IMR-90 (cell line): ENCODE measurements around the gene CA12. TPM values are rescaled to one million over a fixed set of nuclear protein-coding genes. Genes with fewer than 3 reads are reported as not detected.
"Not testable (repeated sequence)": the region's sequence is repeated elsewhere in the genome, so short reads cannot be mapped to it uniquely, and the experiment has no call there.

Source experiments
- ATAC-seq: fragments of 200-7000 bp; cut with Tn5 transposase; 2 replicates; pipeline ENCODE4 v1.9.1; 2020; ENCODE audit warnings: low read depth, mild to moderate bottlenecking, moderate library complexity
- BruUV-seq: library from RNA; stranded (reverse); fragments of 400-500 nt; replicated peaks from 2 replicates; lab custom pipeline; 2021; lab: Mats Ljungman, UMichigan
- CTCF ChIA-PET: fragments of 300-600 bp; formaldehyde crosslinking; extraction: SDS; loops from one replicate; lab custom pipeline; 2021; ENCODE audit warnings: antibody characterized with exemption; lab: Yijun Ruan, JAX
- POLR2A ChIA-PET: fragments of 300-600 bp; sonication (Branson Sonifier 250); formaldehyde crosslinking; loops from one replicate; lab custom pipeline; 2022; ENCODE audit warnings: antibody characterized with exemption; ENCODE audit not compliant: unreplicated experiment; lab: Charles Lee
- DNase-seq: peaks from one replicate; pipeline ENCODE4 v3.0.0; 2013
- H2AFZ ChIP-seq: replicated peaks from 2 replicates; pipeline ENCODE3; 2013; ENCODE audit warnings: low read length, mild to moderate bottlenecking; ENCODE audit not compliant: poor library complexity
- H2AK5ac ChIP-seq: 2 replicates; pipeline ENCODE4 v1.6.1; 2013; ENCODE audit warnings: low read depth, low read length, inconsistent platforms
- H2AK9ac ChIP-seq: replicated peaks from 2 replicates; pipeline ENCODE3; 2013; ENCODE audit warnings: mild to moderate bottlenecking, low read depth, low read length, moderate library complexity; ENCODE audit not compliant: poor library complexity
- H2BK120ac ChIP-seq: 2 replicates; pipeline ENCODE4 v1.6.1; 2013; ENCODE audit warnings: low read depth, low read length, inconsistent platforms
- H2BK15ac ChIP-seq: 3 replicates; pipeline ENCODE4 v1.6.1; 2013; ENCODE audit warnings: low read depth, low read length, inconsistent platforms
- H2BK20ac ChIP-seq: 2 replicates; pipeline ENCODE4 v1.6.1; 2013; ENCODE audit warnings: low read depth, mild to moderate bottlenecking, inconsistent platforms, low read length, moderate library complexity
- H2BK5ac ChIP-seq: 2 replicates; pipeline ENCODE4 v1.6.1; 2013; ENCODE audit warnings: mild to moderate bottlenecking, low read depth, low read length, inconsistent platforms; ENCODE audit not compliant: poor library complexity, severe bottlenecking
- H3K14ac ChIP-seq: replicated peaks from 2 replicates; pipeline ENCODE4 v1.6.1; 2013; ENCODE audit warnings: low read depth, low read length, inconsistent platforms
- H3K18ac ChIP-seq: 2 replicates; pipeline ENCODE4 v1.6.1; 2013; ENCODE audit warnings: low read depth, low read length, control low read depth
- H3K23ac ChIP-seq: 2 replicates; pipeline ENCODE4 v1.6.1; 2013; ENCODE audit warnings: low read depth, low read length, inconsistent platforms
- H3K27ac ChIP-seq: 2 replicates; pipeline ENCODE4 v1.5.1; 2013; ENCODE audit warnings: mild to moderate bottlenecking, control low read depth, low read length; ENCODE audit not compliant: insufficient read depth
- H3K27me3 ChIP-seq: 2 replicates; pipeline ENCODE4 v1.6.1; 2013; ENCODE audit warnings: low read length; ENCODE audit not compliant: control insufficient read depth, insufficient read depth
- H3K36me3 ChIP-seq: 2 replicates; pipeline ENCODE4 v1.6.1; 2013; ENCODE audit warnings: low read length, mixed read lengths; ENCODE audit not compliant: control insufficient read depth, insufficient read depth
- H3K4ac ChIP-seq: 2 replicates; pipeline ENCODE4 v1.6.1; 2013; ENCODE audit warnings: low read depth, low read length, inconsistent platforms
- H3K4me1 ChIP-seq: 2 replicates; pipeline ENCODE4 v1.6.1; 2013; ENCODE audit warnings: low read length, mixed read lengths; ENCODE audit not compliant: control insufficient read depth, insufficient read depth
- H3K4me2 ChIP-seq: 2 replicates; pipeline ENCODE4 v1.6.1; 2013; ENCODE audit warnings: low read depth, mild to moderate bottlenecking, control low read depth, low read length, moderate library complexity
- H3K4me3 ChIP-seq: 2 replicates; pipeline ENCODE4 v1.5.1; 2013; ENCODE audit warnings: low read depth, mild to moderate bottlenecking, control low read depth, low read length, moderate library complexity; ENCODE audit not compliant: insufficient read depth
- H3K56ac ChIP-seq: 2 replicates; pipeline ENCODE4 v1.6.1; 2013; ENCODE audit warnings: low read length, inconsistent platforms; ENCODE audit not compliant: insufficient read depth; ENCODE audit errors: extremely low read depth
- H3K79me1 ChIP-seq, 2 experiments: 2 replicates each; pipeline ENCODE4 v1.6.1; 2013; ENCODE audit warnings: low read length in 2 of 2, inconsistent platforms in 1 of 2, low read depth in 1 of 2
- H3K9ac ChIP-seq: 2 replicates; pipeline ENCODE4 v1.6.1; 2013; ENCODE audit warnings: low read depth, low read length, control low read depth
- H3K9me1 ChIP-seq: 2 replicates; pipeline ENCODE4 v1.6.1; 2013; ENCODE audit warnings: low read length, inconsistent platforms; ENCODE audit not compliant: insufficient read depth
- H3K9me3 ChIP-seq: 2 replicates; pipeline ENCODE4 v1.6.1; 2013; ENCODE audit warnings: low read length; ENCODE audit not compliant: control insufficient read depth, insufficient read depth
- H4K20me1 ChIP-seq: 2 replicates; pipeline ENCODE4 v1.6.1; 2013; ENCODE audit warnings: low read length, inconsistent platforms; ENCODE audit not compliant: insufficient read depth
- H4K5ac ChIP-seq: 2 replicates; pipeline ENCODE4 v1.6.1; 2013; ENCODE audit warnings: mild to moderate bottlenecking, low read depth, low read length, control low read depth
- H4K8ac ChIP-seq, 2 experiments: 2 replicates each; pipeline ENCODE4 v1.6.1; 2013; ENCODE audit warnings: low read depth in 2 of 2, low read length in 2 of 2, control low read depth in 1 of 2, inconsistent platforms in 1 of 2
- H4K91ac ChIP-seq: 2 replicates; pipeline ENCODE4 v1.6.1; 2013; ENCODE audit warnings: low read depth, low read length, inconsistent platforms; ENCODE audit not compliant: insufficient read depth
- BHLHE40 ChIP-seq: fragments of 150-350 bp; IDR thresholded peaks from 2 replicates; pipeline ENCODE4 v1.6.1; 2016; ENCODE audit warnings: mild to moderate bottlenecking, low read depth, low read length
- CEBPB ChIP-seq: IDR thresholded peaks from 2 replicates; pipeline ENCODE4 v1.6.1; 2012; ENCODE audit warnings: low read depth, low read length, improper control_type of control experiment
- CHD1 ChIP-seq: IDR thresholded peaks from 2 replicates; pipeline ENCODE4 v1.6.1; 2012; ENCODE audit warnings: low read depth, low read length, improper control_type of control experiment
- FOS ChIP-seq: fragments of 150-350 bp; IDR thresholded peaks from 2 replicates; pipeline ENCODE4 v1.6.1; 2016; ENCODE audit warnings: low read depth, low read length
- MAZ ChIP-seq: IDR thresholded peaks from 2 replicates; pipeline ENCODE4 v1.6.1; 2012; ENCODE audit warnings: low read depth, mild to moderate bottlenecking, low read length, improper control_type of control experiment, moderate library complexity, borderline replicate concordance
- NFE2L2 ChIP-seq: fragments of 150-350 bp; IDR thresholded peaks from 2 replicates; pipeline ENCODE4 v1.6.1; 2016; ENCODE audit warnings: low read depth, mild to moderate bottlenecking, low read length
- POLR2A ChIP-seq: IDR thresholded peaks from 2 replicates; pipeline ENCODE4 v1.6.1; 2012; ENCODE audit warnings: mild to moderate bottlenecking, low read depth, low read length
- RFX5 ChIP-seq: IDR thresholded peaks from 2 replicates; pipeline ENCODE4 v1.8.0; 2012; ENCODE audit warnings: low read depth, mild to moderate bottlenecking, low read length, moderate library complexity
- WGBS, 2 experiments: methylation state at CpG; one replicate each; pipeline versions ENCODE4 v1.1.5 to v1.1.7; 2013; ENCODE audit warnings: missing lambda C conversion rate in 2 of 2; ENCODE audit not compliant: insufficient read length in 1 of 2; ENCODE audit errors: extremely low coverage in 2 of 2; 5-methylcytosine and 5-hydroxymethylcytosine counted together
- dilution Hi-C: fragments of 300-500 bp; cut with HindIII; formaldehyde crosslinking; loops from one replicate; pipeline ENCODE4 v1.14.3; 2018; ENCODE audit warnings: low sequenced_read_pairs; ENCODE audit not compliant: unreplicated experiment
- in situ Hi-C: fragments of 300-500 bp; cut with MboI; formaldehyde crosslinking; loops from 3 replicates; pipeline ENCODE4 v1.14.3; 2019; ENCODE audit warnings: low sequenced_read_pairs, inconsistent platforms, mixed read lengths
- intact Hi-C: fragments of 100-400 bp; cut with micrococcal nuclease; formaldehyde crosslinking; loops from 2 replicates; pipeline ENCODE4 v1.10.0; 2022
- polyA plus RNA-seq, 3 experiments: library from polyadenylated mRNA; depleted of rRNA; stranded (reverse); fragments of >200 nt; gene quantifications; 2 replicates each; pipeline ENCODE4 v1.2.3, GENCODE V29; 2012; ENCODE audit warnings: low replicate concordance in 1 of 3
- total RNA-seq: library from RNA; depleted of rRNA; stranded (reverse); fragments of >200 nt; gene quantifications from 2 replicates; pipeline ENCODE4 v1.2.3, GENCODE V29; 2012
- TF ChIP-seq, protein P1 (sequence below): fragments of 150-350 bp; IDR thresholded peaks from 2 replicates; pipeline ENCODE4 v1.6.1; 2017; ENCODE audit warnings: mild to moderate bottlenecking, antibody characterized with exemption, low read length, low read depth

Gene CA12
- total and polyA plus RNA-seq, 2 of the 4 experiments (the other 2 are of a cell fraction), result 33.7 to 52.6 TPM

GRCh38 chr15:63417721-63418120 is 36.1 kb upstream of the CA12 start:
- no peak overlapping the region for H2BK120ac ChIP-seq
- no peak overlapping the region for H3K4me2 ChIP-seq
- no peak overlapping the region for H2BK5ac ChIP-seq
- dilution Hi-C loops (no loop called here), intact Hi-C loops (no loop called here), in situ Hi-C loops (loop anchor here (25.0 kb wide), 1 partner anchor 255 kb away; the partner anchor contains the start of gene RPS27L)
- TF ChIP-seq CEBPB (no peak), MAZ (no peak), FOS (no peak), RFX5 (no peak), POLR2A (no peak), NFE2L2 (no peak), BHLHE40 (no peak), CHD1 (no peak)
- TF ChIP-seq, protein P1, sequence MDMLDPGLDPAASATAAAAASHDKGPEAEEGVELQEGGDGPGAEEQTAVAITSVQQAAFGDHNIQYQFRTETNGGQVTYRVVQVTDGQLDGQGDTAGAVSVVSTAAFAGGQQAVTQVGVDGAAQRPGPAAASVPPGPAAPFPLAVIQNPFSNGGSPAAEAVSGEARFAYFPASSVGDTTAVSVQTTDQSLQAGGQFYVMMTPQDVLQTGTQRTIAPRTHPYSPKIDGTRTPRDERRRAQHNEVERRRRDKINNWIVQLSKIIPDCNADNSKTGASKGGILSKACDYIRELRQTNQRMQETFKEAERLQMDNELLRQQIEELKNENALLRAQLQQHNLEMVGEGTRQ, result no peak
- DNase-seq (no peak), ATAC-seq (no peak)
- no TSS peak for BruUV-seq
- H3K36me3 ChIP-seq, result no peaks in the 10 kb centered on the region
- no peaks in the 10 kb centered on the region; the same call in 1 of the 2 replicates for H3K9me3 ChIP-seq
- H3K56ac ChIP-seq, result no peak overlapping the region
- no peak overlapping the region for H4K8ac ChIP-seq
- H2BK20ac ChIP-seq, result no peak overlapping the region
- no peak overlapping the region for H3K9ac ChIP-seq
- ChIA-PET POLR2A (no interaction called here), CTCF (no interaction called here)
- H3K4ac ChIP-seq, result no peak overlapping the region
- no peaks in the 10 kb centered on the region for H3K79me1 ChIP-seq
- H3K23ac ChIP-seq, result no peak overlapping the region
- H2BK15ac ChIP-seq, result no peak overlapping the region
- H4K91ac ChIP-seq, result no peak overlapping the region
- no peaks in the 10 kb centered on the region for H3K9me1 ChIP-seq
- no peak overlapping the region for H3K4me3 ChIP-seq
- no peak overlapping the region for H3K27ac ChIP-seq
- peaks cover 2% of the 10 kb centered on the region; the same call in 1 of the 2 replicates for H3K4me1 ChIP-seq
- no peak overlapping the region for H2AK5ac ChIP-seq
- H3K27me3 ChIP-seq, result peaks cover 7% of the 10 kb centered on the region
- H2AK9ac ChIP-seq, result no peak overlapping the region
- no peak overlapping the region for H3K14ac ChIP-seq
- WGBS, 2 experiments, result 94% methylated on average over 2 of the region's 4 CpGs; no CpG with 5 or more reads in 1 of the 2 experiments
- no peak overlapping the region for H4K5ac ChIP-seq
- no peaks in the 10 kb centered on the region for H4K20me1 ChIP-seq
- H2AFZ ChIP-seq, result no peak overlapping the region
- H3K18ac ChIP-seq, result no peak overlapping the region

DNA sequence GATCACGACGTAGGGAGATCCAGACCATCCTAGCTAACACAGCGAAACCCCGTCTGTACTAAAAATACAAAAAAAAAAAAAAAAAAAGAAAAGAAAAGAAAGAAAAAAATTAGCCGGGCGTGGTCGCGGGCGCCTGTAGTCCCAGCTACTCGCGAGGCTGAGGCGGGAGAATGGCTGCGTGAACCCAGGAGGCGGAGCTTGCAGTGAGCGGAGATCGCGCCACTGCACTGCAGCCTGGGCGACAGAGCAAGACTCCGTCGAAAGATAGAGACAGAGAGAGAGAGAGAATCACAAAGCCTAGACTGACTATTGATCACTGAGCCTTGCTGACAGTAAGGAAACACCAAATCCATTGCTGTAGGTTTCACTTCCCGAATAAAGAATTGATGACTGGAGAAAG is 35.6 kb upstream of the CA12 start:
- H2AK5ac ChIP-seq, ATAC-seq, H3K9me1 ChIP-seq, H3K4me2 ChIP-seq, POLR2A ChIA-PET, H2AFZ ChIP-seq, dilution Hi-C loops, H2BK15ac ChIP-seq, H3K4me3 ChIP-seq, H3K79me1 ChIP-seq, H3K27ac ChIP-seq, H3K23ac ChIP-seq, BruUV-seq, H4K8ac ChIP-seq, DNase-seq, H3K9me3 ChIP-seq, H3K18ac ChIP-seq, H3K14ac ChIP-seq, H3K27me3 ChIP-seq, H2BK120ac ChIP-seq, H2AK9ac ChIP-seq, CTCF ChIA-PET, H3K56ac ChIP-seq, H2BK5ac ChIP-seq, H2BK20ac ChIP-seq, H3K4ac ChIP-seq, H3K36me3 ChIP-seq, H4K5ac ChIP-seq, H3K4me1 ChIP-seq, H4K20me1 ChIP-seq, H4K91ac ChIP-seq, intact Hi-C loops, H3K9ac ChIP-seq: not testable (repeated sequence)
- 100% methylated on average over 4 of the region's 21 CpGs; no CpG with 5 or more reads in 1 of the 2 experiments for WGBS, 2 experiments
- in situ Hi-C loops, result loop anchor here (25.0 kb wide), 1 partner anchor 255 kb away; the partner anchor contains the start of gene RPS27L
